GM19351 (cell line): ENCODE results near the gene MESP1.

Experiments
- ATAC-seq: cut with Tn5 transposase; IDR thresholded peaks from one replicate; pipeline ENCODE4 v1.9.1; 2021; ENCODE audit warnings: mild to moderate bottlenecking, moderate library complexity; ENCODE audit not compliant: unreplicated experiment

The MESP1 gene

GRCh38 chr15:89781891-89782618 lies 31.0 kb upstream of the MESP1 start:
- no peak for ATAC-seq

DNA sequence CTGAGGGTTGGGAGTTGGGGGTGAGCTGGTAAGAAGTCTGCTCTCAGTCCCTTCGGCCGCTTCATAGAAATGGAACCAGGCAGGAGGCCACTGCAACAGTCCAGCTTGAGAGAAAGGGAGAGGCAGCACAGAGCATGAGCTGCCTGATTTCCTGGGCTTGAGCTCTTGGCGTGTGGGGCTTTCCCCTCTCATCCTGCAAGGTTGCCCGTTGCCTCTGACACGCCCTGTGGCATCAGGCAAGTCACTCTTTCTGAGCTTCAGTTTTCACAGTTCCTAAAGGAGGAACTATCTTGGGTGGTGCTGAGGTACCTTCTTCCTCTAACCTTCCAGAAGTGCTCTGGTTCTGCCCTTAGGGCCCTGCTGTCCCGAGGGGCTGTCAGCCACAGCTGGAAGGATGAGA lies 30.0 kb upstream of the MESP1 start:
- ATAC-seq, result no peak

DNA sequence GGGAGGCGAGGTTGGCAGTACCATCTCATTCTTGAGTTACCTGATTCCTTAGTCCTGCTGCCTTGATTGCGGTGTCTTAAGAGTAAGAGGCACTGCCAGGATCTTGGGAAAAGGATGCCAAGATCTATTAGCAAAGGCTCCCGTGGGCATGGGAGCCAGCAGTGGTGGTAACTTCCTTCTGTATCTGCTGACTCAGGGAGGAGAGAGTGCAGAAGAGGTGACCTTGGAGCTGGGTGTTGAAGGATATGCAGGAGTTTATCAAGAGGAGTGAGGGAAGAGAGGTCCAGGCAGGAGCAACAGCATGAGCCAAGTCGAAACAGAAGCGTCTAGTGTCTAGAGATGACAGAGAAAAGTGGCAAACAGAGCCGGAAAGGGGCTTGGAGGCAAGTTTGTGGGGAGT lies 29.6 kb upstream of the MESP1 start:
- ATAC-seq, result no peak

- no peak for ATAC-seq
Measured at GRCh38 chr15:89778861-89779260, 27.8 kb upstream of the MESP1 start.

GRCh38 chr15:89777782-89778380 lies 26.8 kb upstream of the MESP1 start:
- ATAC-seq, result no peak

GRCh38 chr15:89777073-89777751 lies 26.2 kb upstream of the MESP1 start:
- ATAC-seq, result no peak

GRCh38 chr15:89776274-89777072 lies 25.4 kb upstream of the MESP1 start, which contains the start of gene MESP2:
Gene MESP2 (plus strand): TSS chr15:89776332. CDS start chr15:89776358, 26 bp downstream.
- ATAC-seq, result peak; percentile 61

GRCh38 chr15:89775815-89776214 lies 24.8 kb upstream of the MESP1 start:
- ATAC-seq, result no peak

DNA sequence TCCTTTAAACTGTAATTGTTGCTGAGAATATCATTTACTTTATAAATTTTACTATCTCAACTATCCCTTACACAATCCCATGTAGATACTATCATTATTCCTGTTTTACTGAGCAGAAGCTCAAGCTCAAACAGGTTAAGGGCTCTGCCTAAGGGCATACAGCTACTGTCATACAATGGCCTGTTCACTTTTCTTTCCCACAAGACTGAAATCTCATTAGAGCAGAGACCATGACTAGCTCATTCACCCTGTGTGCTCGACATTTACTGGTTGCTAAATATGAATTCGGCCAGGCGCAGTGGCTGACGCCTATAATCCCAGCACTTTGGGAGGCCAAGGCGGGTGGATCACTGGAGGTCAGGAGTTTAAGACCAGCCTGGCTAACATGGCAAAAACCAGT lies 23.4 kb upstream of the MESP1 start:
- no peak for ATAC-seq

- peak; percentile 52 for ATAC-seq
Measured at GRCh38 chr15:89772932-89773583, 22.0 kb upstream of the MESP1 start.

DNA sequence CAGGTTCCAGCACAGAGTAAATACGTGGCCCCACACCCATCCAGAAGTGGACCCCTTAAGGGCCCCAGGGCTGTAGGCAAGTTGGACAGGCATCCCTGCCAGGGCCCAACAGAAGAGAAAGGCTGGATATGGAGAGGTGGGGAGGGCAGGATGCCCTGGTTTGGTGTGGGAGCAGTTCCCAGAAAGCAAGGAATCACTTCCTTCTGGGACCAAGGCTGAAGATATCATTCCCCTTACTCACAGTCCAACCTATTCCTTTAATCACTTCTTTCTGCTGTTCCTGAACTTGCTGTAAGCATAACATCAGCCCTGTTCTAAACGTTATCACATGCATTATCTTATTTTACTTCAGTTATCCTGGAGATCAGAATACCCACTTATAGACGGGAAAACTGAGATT lies 19.0 kb upstream of the MESP1 start:
- no peak for ATAC-seq

DNA sequence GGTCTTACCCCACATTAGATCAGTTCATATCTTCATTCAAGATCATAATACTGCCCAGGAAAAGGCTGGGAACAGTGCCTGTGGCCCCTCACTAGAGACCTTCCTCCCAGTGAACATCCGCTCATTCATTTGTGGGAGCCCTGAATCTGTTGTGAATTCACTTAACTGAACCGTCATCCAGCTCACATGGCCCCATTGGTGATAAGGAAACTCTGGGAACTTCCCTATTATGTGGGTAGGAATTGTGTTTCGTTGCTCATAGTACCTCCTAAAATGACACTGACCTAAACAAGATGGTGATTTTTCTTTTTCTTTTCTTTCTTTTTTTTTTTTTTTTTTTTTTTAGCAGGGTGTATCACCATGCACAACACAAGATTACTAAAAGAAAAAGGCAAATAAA lies 18.3 kb upstream of the MESP1 start:
- no peak for ATAC-seq

DNA sequence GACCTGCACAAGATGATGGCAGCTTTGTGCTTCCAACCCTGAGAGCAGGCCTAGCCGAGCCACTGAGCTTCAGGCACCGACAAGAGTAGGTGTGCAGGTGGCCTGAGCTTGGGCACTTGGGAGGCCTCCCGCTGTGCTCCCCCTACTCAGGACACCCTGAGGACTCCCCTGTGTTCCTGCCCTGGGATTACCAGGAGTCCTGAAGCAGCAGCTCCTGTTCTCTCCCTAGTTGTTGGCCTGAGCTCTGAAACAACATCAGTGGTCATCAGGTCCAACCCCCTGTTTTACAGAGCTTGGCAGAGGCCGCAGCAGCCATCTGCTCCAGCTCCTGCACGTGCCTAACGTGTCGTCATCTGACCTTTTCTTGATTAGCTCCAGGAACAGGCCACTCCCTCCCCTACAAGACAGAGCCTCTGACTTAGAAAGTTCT lies 17.0 kb upstream of the MESP1 start:
- ATAC-seq, result no peak

DNA sequence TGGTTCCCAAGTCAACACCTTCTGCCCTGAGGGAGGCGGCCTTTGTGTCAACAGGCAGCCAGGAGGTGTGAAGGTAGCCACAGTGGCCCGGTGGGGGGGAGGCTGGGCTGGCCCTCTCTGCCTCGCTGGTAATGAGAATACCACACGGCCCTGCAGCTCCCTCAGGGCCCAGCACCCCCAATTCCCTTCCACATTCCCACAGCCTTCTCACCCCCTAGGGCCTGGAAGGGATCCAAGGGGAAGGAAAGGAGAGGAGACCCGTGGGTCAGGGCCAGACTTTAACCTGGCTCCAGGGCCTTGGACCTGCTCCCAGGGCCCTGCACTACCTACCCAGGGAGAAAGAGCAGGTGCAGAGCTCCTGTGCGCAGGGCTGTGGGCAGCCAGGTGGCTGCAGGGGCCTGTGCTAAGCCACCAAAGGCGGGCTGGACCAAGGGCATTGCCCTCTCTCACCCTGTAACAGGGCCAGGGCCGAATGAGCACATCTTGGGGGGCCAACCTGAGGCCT lies 16.4 kb upstream of the MESP1 start:
- no peak for ATAC-seq

DNA sequence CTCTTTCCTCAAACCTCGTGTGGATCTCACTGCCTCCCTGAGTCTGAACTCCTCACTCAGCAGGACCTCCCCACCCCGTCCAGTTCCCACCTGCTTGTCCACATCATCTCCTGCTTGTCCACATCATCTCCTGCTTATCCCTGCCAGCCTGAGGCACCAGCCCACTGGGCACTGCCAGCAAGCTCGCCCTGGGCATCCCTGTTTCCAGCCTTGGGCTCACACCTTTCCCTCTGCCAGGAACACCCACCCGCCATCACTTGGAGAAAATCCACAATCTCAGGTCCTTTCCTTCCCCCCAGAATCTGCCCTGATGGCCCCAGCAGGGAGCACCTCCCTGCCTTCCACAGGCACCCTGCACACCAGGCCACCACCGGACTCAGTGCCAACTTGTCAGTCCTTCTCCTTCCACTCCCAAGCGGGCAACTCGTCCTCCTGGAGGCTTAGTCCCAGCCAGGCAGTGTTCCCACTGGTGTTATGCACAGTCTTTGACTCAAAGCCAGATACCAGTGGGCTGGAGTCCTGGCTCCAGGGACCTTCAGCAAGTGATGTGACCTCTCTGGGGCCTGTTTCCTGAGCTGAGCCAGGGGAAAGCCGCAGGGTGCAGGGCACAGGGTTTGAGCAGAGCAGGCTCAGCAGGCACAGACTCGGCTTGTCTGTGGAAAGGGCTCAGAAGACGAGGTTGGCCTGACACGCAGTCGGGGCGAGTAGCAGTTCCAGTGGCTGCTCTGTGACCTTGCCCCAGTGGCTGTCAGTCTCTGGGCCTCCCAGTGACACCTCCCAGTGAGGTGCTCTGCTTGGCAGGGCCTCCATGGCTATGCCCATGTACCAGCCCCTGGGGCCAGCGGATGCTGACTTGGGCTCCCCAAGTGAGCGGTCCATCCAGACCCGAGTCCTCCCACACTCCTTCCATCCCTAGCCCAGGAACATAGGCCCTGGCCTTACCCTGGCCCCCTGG lies 15.6 kb upstream of the MESP1 start:
- no peak for ATAC-seq

- ATAC-seq, result no peak
Measured at GRCh38 chr15:89765694-89766093, 14.6 kb upstream of the MESP1 start.

DNA sequence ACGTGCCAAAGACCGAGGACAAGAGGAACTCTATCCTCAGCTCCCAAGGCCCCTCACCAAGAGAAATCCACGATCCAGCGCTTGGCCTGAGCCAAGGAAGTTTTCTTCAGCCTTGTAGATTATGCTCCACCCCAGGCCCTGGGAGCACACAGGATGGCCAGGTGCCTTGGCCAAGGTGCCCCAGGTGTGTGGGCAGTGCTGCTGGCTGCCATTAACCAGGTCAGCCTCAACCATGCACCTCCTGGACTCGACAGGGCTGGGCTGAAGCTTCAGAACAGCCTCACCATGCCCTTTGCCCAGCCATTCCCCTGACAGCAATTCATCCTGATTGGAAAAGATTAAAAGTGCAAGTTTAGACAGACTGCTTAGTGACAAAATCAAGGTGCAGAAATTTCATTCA lies 10.9 kb upstream of the MESP1 start:
- ATAC-seq, result no peak

- ATAC-seq, result peak; percentile 31
Measured at GRCh38 chr15:89761009-89761831, 10.2 kb upstream of the MESP1 start.
